PC-9 (cell line): ENCODE results near the gene CEP55. TPM values are rescaled to one million over a fixed set of nuclear protein-coding genes. Genes with fewer than 3 reads are reported as not detected.

Source experiments
- BruUV-seq: library from RNA; stranded (reverse); fragments of 400-500 nt; replicated peaks from 2 replicates; lab custom pipeline; 2021; lab: Mats Ljungman, UMichigan
- CTCF ChIA-PET: fragments of 300-600 bp; sonication (Branson Sonifier 250); formaldehyde crosslinking; loops from one replicate; lab custom pipeline; 2022; ENCODE audit warnings: antibody characterized with exemption; lab: Charles Lee
- POLR2A ChIA-PET: fragments of 300-600 bp; sonication (Branson Sonifier 250); formaldehyde crosslinking; loops from one replicate; lab custom pipeline; 2022; ENCODE audit warnings: antibody characterized with exemption; ENCODE audit not compliant: unreplicated experiment; lab: Charles Lee
- DNase-seq, 2 experiments: peaks; one replicate each; pipeline versions ENCODE4 v3.0.0 to v3.0.0-alpha.2; 2015 to 2022; ENCODE audit warnings: mixed read lengths in 1 of 2
- H2AFZ ChIP-seq: fragments of 200-600 bp; sonication (generic); 2 replicates; pipeline ENCODE4 v1.8.1; 2017; ENCODE audit warnings: antibody characterized with exemption
- H3F3A ChIP-seq: fragments of 200-600 bp; sonication (generic); 2 replicates; pipeline ENCODE4 v1.8.1; 2017; ENCODE audit warnings: antibody characterized with exemption, mild to moderate bottlenecking, low read depth; ENCODE audit not compliant: insufficient read depth
- H3K27ac ChIP-seq: fragments of 200-600 bp; sonication (generic); 2 replicates; pipeline ENCODE4 v1.6.1; 2016; ENCODE audit warnings: mixed run types
- H3K27me3 ChIP-seq: fragments of 200-600 bp; sonication (generic); 2 replicates; pipeline ENCODE4 v1.6.1; 2016; ENCODE audit warnings: low read depth, mixed run types; ENCODE audit not compliant: insufficient read depth
- H3K36me3 ChIP-seq: fragments of 200-600 bp; sonication (generic); 2 replicates; pipeline ENCODE4 v1.6.1; 2016; ENCODE audit warnings: low read depth, mixed run types
- H3K4me1 ChIP-seq: fragments of 200-600 bp; sonication (generic); replicated peaks from 2 replicates; pipeline ENCODE4 v1.6.1; 2016; ENCODE audit warnings: mixed run types; ENCODE audit not compliant: insufficient read depth
- H3K4me2 ChIP-seq: fragments of 200-600 bp; sonication (generic); 2 replicates; pipeline ENCODE4 v1.6.1; 2017; ENCODE audit warnings: mixed run types
- H3K4me3 ChIP-seq: fragments of 200-600 bp; sonication (generic); 2 replicates; pipeline ENCODE4 v1.6.1; 2016; ENCODE audit warnings: mixed run types
- H3K79me2 ChIP-seq: fragments of 200-600 bp; sonication (generic); 2 replicates; pipeline ENCODE4 v1.6.1; 2017; ENCODE audit warnings: low read depth, mixed run types
- H3K9me2 ChIP-seq: fragments of 200-600 bp; sonication (generic); 2 replicates; pipeline ENCODE4 v1.8.1; 2017; ENCODE audit warnings: mild to moderate bottlenecking; ENCODE audit not compliant: insufficient read depth
- H3K9me3 ChIP-seq: fragments of 200-600 bp; sonication (generic); 2 replicates; pipeline ENCODE4 v1.8.1; 2016; ENCODE audit warnings: low read depth; ENCODE audit not compliant: insufficient read depth
- H4K20me1 ChIP-seq: fragments of 200-600 bp; sonication (generic); 2 replicates; pipeline ENCODE4 v1.8.1; 2017; ENCODE audit not compliant: insufficient read depth
- CTCF ChIP-seq: fragments of 200-600 bp; sonication (generic); conservative IDR thresholded peaks from 2 replicates; pipeline ENCODE4 v1.6.1; 2017; ENCODE audit warnings: mixed run types, antibody characterized with exemption, mild to moderate bottlenecking, moderate library complexity
- EZH2 ChIP-seq: fragments of 200-600 bp; sonication (generic); IDR thresholded peaks from 2 replicates; pipeline ENCODE4 v1.8.0; 2017; ENCODE audit warnings: antibody characterized with exemption, low read depth
- intact Hi-C: fragments of 100-400 bp; cut with micrococcal nuclease; formaldehyde crosslinking; loops from one replicate; pipeline ENCODE4 v1.10.0; 2022; ENCODE audit not compliant: unreplicated experiment
- total RNA-seq: library from RNA; stranded (reverse); gene quantifications from 2 replicates; pipeline ENCODE4 v1.2.3, GENCODE V29; 2021

Gene CEP55
- total RNA-seq, 1 experiment from 2014 or later, result 38.9 TPM

- no TSS peak for BruUV-seq
- DNase-seq, result no peak
- no peaks in the 10 kb centered on the region for H3K79me2 ChIP-seq
- no peaks in the 10 kb centered on the region for H4K20me1 ChIP-seq
- TF ChIP-seq EZH2 (no peak), CTCF (no peak)
- no peaks in the 10 kb centered on the region for H3K36me3 ChIP-seq
- H3K4me1 ChIP-seq, result no peaks in the 10 kb centered on the region
- no peak overlapping the region for H3K27ac ChIP-seq
- intact Hi-C loops, result loop anchor here (10.0 kb wide), 2 partner anchors 435 to 625 kb away; partner anchors contain the start of gene CYP26A1
- no peaks in the 10 kb centered on the region for H3K9me3 ChIP-seq
- no peaks in the 10 kb centered on the region for H3K9me2 ChIP-seq
- no peaks in the 10 kb centered on the region for H3K27me3 ChIP-seq
- POLR2A ChIA-PET, result no interaction called here
- H2AFZ ChIP-seq, result no peak overlapping the region
- no peak overlapping the region for H3K4me2 ChIP-seq
- no peak overlapping the region for H3K4me3 ChIP-seq
- H3F3A ChIP-seq, result no peaks in the 10 kb centered on the region
- CTCF ChIA-PET, result no interaction called here
Measured at GRCh38 chr10:93509816-93510215, 13.4 kb downstream of the CEP55 start.

- no peak overlapping the region for H2AFZ ChIP-seq
- no peak overlapping the region for H3K27ac ChIP-seq
- TF ChIP-seq EZH2 (no peak), CTCF (no peak)
- H3K9me3 ChIP-seq, result no peaks in the 10 kb centered on the region
- CTCF ChIA-PET, result interaction anchor here (0.6 to 0.9 kb wide), 2 partner anchors 72 to 136 kb away, joined by 3 to 11 read pairs; no protein-coding TSS in a partner anchor
- H4K20me1 ChIP-seq, result no peaks in the 10 kb centered on the region
- POLR2A ChIA-PET, result no interaction called here
- H3K4me1 ChIP-seq, result no peaks in the 10 kb centered on the region
- no peak for DNase-seq
- no peaks in the 10 kb centered on the region for H3K79me2 ChIP-seq
- no peaks in the 10 kb centered on the region for H3F3A ChIP-seq
- no peaks in the 10 kb centered on the region for H3K27me3 ChIP-seq
- H3K4me3 ChIP-seq, result no peak overlapping the region
- intact Hi-C loops, result loop anchor here (10.0 kb wide), 1 partner anchor 438 kb away; the partner anchor contains the start of gene CYP26A1
- no peaks in the 10 kb centered on the region for H3K36me3 ChIP-seq
- H3K9me2 ChIP-seq, result no peaks in the 10 kb centered on the region
- no peak overlapping the region for H3K4me2 ChIP-seq
- no TSS peak for BruUV-seq
Measured at GRCh38 chr10:93512565-93512964, 16.2 kb downstream of the CEP55 start.

GRCh38 chr10:93513091-93513490 is 16.7 kb downstream of the CEP55 start:
- ChIA-PET POLR2A (interaction anchor here (0.7 kb wide), 1 partner anchor 85 kb away, joined by 5 read pairs; no protein-coding TSS in a partner anchor), CTCF (interaction anchor here (0.9 kb wide), 1 partner anchor 136 kb away, joined by 3 read pairs; no protein-coding TSS in a partner anchor)
- no peak for TF ChIP-seq CTCF
- no peak for TF ChIP-seq EZH2
- H3F3A ChIP-seq, result no peaks in the 10 kb centered on the region
- no peaks in the 10 kb centered on the region for H3K79me2 ChIP-seq
- no peak overlapping the region for H3K4me2 ChIP-seq
- H3K9me3 ChIP-seq, result no peaks in the 10 kb centered on the region
- H3K4me1 ChIP-seq, result no peaks in the 10 kb centered on the region
- H3K36me3 ChIP-seq, result no peaks in the 10 kb centered on the region
- no peaks in the 10 kb centered on the region for H4K20me1 ChIP-seq
- no peak overlapping the region for H3K4me3 ChIP-seq
- intact Hi-C loops, result loop anchor here (10.0 kb wide), 1 partner anchor 438 kb away; the partner anchor contains the start of gene CYP26A1
- no peak overlapping the region for H2AFZ ChIP-seq
- H3K9me2 ChIP-seq, result no peaks in the 10 kb centered on the region
- no TSS peak for BruUV-seq
- H3K27me3 ChIP-seq, result no peaks in the 10 kb centered on the region
- H3K27ac ChIP-seq, result no peak overlapping the region
- no peak for DNase-seq
